Endodermal cell (in vitro differentiated cells): Measurements from ENCODE around the gene PHF12. TPM values are rescaled to one million over a fixed set of nuclear protein-coding genes. Genes with fewer than 3 reads are reported as not detected.

ENCODE experiments used
- DNase-seq: peaks from one replicate; pipeline ENCODE4 v3.0.0-alpha.2; 2017
- H3K27ac ChIP-seq: 2 replicates; pipeline ENCODE4 v1.5.1; 2013; ENCODE audit warnings: mild to moderate bottlenecking, low read depth, low read length, moderate library complexity
- H3K27me3 ChIP-seq: 2 replicates; pipeline ENCODE4 v1.6.1; 2013; ENCODE audit warnings: mild to moderate bottlenecking, low read length, moderate library complexity; ENCODE audit not compliant: insufficient read depth, control insufficient read depth, poor library complexity, severe bottlenecking
- H3K36me3 ChIP-seq: 2 replicates; pipeline ENCODE4 v1.7.0; 2013; ENCODE audit warnings: mild to moderate bottlenecking, low read length, moderate library complexity; ENCODE audit not compliant: control insufficient read depth, insufficient read depth
- H3K4me1 ChIP-seq: one replicate; pipeline ENCODE4 v1.7.0; 2013; ENCODE audit warnings: low read length; ENCODE audit not compliant: control insufficient read depth, insufficient read depth
- H3K4me3 ChIP-seq: 2 replicates; pipeline ENCODE4 v1.5.1; 2013; ENCODE audit warnings: mild to moderate bottlenecking, low read length, moderate library complexity
- H3K9ac ChIP-seq: 2 replicates; pipeline ENCODE4 v1.6.1; 2013; ENCODE audit warnings: mild to moderate bottlenecking, low read length, moderate library complexity; ENCODE audit not compliant: poor library complexity, severe bottlenecking; ENCODE audit errors: extremely low read depth
- H3K9me3 ChIP-seq: 2 replicates; pipeline ENCODE4 v1.6.1; 2013; ENCODE audit warnings: mild to moderate bottlenecking, low read length, moderate library complexity; ENCODE audit not compliant: control insufficient read depth
- H3K27ac Mint-ChIP-seq: 2 replicates; pipeline ENCODE4 v1.8.0; 2020; ENCODE audit warnings: mixed read lengths
- H3K27me3 Mint-ChIP-seq: 2 replicates; pipeline ENCODE4 v1.8.0; 2021; ENCODE audit warnings: mild to moderate bottlenecking, mixed read lengths; ENCODE audit not compliant: insufficient read depth
- H3K36me3 Mint-ChIP-seq: 2 replicates; pipeline ENCODE4 v1.8.0; 2020; ENCODE audit warnings: low read depth, mixed read lengths
- H3K4me1 Mint-ChIP-seq: 2 replicates; pipeline ENCODE4 v1.8.0; 2020; ENCODE audit warnings: mixed read lengths
- H3K4me3 Mint-ChIP-seq: 2 replicates; pipeline ENCODE4 v1.8.0; 2020; ENCODE audit warnings: mild to moderate bottlenecking, moderate library complexity, mixed read lengths
- H3K9me3 Mint-ChIP-seq: 2 replicates; pipeline ENCODE4 v1.8.0; 2020; ENCODE audit warnings: mild to moderate bottlenecking, mixed read lengths
- WGBS, 2 experiments: methylation state at CpG; one replicate each; pipeline versions ENCODE4 v1.1.5 to v1.1.7; 2013; ENCODE audit warnings: missing lambda C conversion rate in 2 of 2, mixed read lengths in 1 of 2; ENCODE audit not compliant: insufficient coverage in 1 of 2, insufficient read length in 1 of 2; 5-methylcytosine and 5-hydroxymethylcytosine counted together
- total RNA-seq, 2 donors: library from RNA; stranded (reverse); fragmentation: NEBNext Ultra II Directional in 1 of 2; extraction: Animal tissue kit (Norgen Biotek cat#: 25700) in 1 of 2; gene quantifications; 2 replicates in 1 of 2; 3 replicates in 1 of 2; pipeline ENCODE4 v1.2.1, GENCODE V29; 2021
- TF ChIP-seq, protein P1 (sequence below): fragments of 200-600 bp; sonication (generic); conservative IDR thresholded peaks from 2 replicates; pipeline ENCODE4 v1.5.0; 2021; ENCODE audit warnings: antibody characterized with exemption, mild to moderate bottlenecking

Gene PHF12
- total RNA-seq, 2 donors from 2014 or later = 60.0 to 61.0 TPM

DNA sequence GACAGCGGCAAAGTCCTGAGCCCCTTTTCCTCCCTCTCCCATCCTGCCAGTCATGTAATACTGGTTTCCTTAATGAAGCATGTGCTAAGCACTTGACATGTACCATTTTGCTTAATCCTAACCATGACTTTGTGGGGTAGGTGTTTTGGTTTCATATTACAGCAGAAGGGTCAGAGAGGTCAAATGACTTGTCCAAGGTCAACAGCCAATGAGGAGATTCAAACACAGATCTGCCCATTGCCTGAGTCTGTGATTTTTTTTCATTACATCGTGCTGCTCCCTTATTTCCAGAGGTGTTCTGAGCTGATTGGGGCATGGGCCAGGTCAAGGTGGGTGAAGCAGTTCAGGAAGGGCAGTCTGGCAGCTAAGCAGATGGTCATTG, 17.6 kb upstream of the PHF12 start:
- H3K27ac Mint-ChIP-seq = no peak overlapping the region
- 44 to 55% methylated on average over 2 of the region's 2 CpGs for WGBS, 2 experiments
- no peaks in the 10 kb centered on the region for H3K9me3 Mint-ChIP-seq
- H3K27ac ChIP-seq = peak overlapping the region; percentile 95
- no peak overlapping the region for H3K9ac ChIP-seq
- H3K27me3 ChIP-seq = no peaks in the 10 kb centered on the region
- H3K36me3 ChIP-seq = no peaks in the 10 kb centered on the region
- TF ChIP-seq, protein P1, sequence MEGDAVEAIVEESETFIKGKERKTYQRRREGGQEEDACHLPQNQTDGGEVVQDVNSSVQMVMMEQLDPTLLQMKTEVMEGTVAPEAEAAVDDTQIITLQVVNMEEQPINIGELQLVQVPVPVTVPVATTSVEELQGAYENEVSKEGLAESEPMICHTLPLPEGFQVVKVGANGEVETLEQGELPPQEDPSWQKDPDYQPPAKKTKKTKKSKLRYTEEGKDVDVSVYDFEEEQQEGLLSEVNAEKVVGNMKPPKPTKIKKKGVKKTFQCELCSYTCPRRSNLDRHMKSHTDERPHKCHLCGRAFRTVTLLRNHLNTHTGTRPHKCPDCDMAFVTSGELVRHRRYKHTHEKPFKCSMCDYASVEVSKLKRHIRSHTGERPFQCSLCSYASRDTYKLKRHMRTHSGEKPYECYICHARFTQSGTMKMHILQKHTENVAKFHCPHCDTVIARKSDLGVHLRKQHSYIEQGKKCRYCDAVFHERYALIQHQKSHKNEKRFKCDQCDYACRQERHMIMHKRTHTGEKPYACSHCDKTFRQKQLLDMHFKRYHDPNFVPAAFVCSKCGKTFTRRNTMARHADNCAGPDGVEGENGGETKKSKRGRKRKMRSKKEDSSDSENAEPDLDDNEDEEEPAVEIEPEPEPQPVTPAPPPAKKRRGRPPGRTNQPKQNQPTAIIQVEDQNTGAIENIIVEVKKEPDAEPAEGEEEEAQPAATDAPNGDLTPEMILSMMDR = no peak
- no peak for DNase-seq
- H3K4me1 Mint-ChIP-seq = peaks cover 28% of the 10 kb centered on the region
- peaks cover 22% of the 10 kb centered on the region for H3K4me1 ChIP-seq
- no peaks in the 10 kb centered on the region for H3K36me3 Mint-ChIP-seq
- no peaks in the 10 kb centered on the region for H3K9me3 ChIP-seq
- H3K4me3 ChIP-seq = no peak overlapping the region
- peaks cover 14% of the 10 kb centered on the region for H3K27me3 Mint-ChIP-seq
- no peak overlapping the region for H3K4me3 Mint-ChIP-seq

DNA sequence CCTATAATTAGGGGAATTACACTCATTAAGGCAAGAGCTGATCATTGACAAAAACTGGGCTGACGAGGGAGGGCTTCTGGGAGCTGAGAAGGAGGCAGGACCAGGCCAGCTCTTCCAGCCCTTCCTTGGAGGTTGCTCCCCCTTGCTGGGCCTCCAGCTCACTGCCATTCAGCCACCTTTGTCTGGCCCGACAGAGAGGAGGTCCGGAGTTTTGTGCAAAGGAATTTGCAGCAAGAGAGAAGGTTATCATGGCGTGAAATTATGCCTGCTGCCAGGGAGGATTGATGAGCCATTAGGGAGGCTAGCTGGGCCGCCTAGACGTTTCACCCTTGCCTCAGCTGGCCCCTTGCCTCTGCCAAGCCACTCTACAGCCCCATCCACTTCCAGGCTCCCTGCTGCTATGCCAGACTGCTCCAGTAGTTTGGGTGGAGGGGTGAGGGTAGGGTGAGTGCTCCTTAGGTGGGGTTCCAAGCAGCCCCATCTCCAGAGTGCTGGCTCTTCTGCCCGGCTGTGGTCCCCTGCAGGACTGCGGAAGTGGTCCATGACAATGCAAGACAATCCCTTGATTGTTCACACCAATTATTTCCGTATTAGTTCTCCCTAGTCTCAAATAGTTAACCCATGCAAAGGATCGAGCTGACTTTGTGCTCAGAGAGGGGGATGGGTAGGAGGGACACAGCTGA, 17.1 kb upstream of the PHF12 start:
- Mint-ChIP-seq H3K27me3 (peaks cover 13% of the 10 kb centered on the region), H3K4me3 (no peak overlapping the region), H3K9me3 (no peaks in the 10 kb centered on the region), H3K27ac (no peak overlapping the region), H3K4me1 (peaks cover 28% of the 10 kb centered on the region), H3K36me3 (no peaks in the 10 kb centered on the region)
- Histone ChIP-seq H3K4me3 (no peak overlapping the region), H3K27ac (peak overlapping the region; percentile 95), H3K4me1 (peaks cover 22% of the 10 kb centered on the region), H3K27me3 (no peaks in the 10 kb centered on the region), H3K9ac (no peak overlapping the region), H3K36me3 (no peaks in the 10 kb centered on the region), H3K9me3 (no peaks in the 10 kb centered on the region)
- TF ChIP-seq, protein P1 = no peak
- peak; percentile 74 for DNase-seq
- 37 to 51% methylated on average over 3 to 10 of the region's 10 CpGs for WGBS, 2 experiments

DNA sequence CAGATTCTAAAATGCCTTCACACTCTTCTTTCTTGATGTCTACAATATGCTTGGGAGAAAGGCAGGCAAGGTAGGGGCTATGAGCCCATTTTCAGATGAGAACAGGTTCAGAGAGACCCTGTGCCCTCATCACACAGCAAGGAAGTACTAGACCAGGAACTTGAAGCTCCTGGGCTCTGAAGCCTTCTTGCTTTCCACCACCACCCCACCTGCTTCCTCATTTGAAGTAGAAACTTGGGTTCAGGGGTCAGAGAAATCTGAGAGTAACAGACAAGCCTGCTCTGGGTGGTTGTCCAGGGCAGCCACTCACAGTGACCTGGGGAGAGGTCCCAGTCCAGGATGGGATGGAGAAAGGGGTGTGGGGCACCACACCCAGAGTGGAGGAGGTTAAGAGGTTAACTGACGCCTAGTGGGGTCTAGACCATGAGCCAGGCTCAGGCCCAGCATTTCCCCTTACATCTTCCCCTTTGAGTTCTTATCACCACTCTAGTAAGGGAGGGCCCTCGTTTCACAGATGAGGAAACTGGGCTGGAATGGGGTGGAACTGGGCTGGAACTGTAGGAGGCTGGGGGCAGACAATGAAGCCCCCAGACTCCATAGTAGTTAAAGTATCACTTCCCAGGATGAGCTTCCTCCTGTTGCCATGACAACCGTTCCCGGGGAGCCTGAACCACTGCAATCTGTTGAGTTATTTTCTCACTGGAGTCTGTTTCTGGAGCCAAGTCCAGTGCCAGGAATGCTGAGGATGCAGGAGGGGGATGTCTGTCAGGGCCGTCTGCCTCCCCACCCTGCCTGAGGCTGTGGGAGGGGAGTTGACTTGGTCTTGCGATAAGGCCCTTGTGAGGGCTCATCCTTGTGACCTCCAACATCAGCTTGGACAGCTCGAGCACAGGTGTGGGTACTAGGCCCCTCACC, 16.2 kb upstream of the PHF12 start:
- H3K4me3 Mint-ChIP-seq = no peak overlapping the region
- Histone ChIP-seq H3K27me3 (no peaks in the 10 kb centered on the region), H3K9ac (no peak overlapping the region), H3K36me3 (no peaks in the 10 kb centered on the region), H3K4me3 (no peak overlapping the region), H3K27ac (peak overlapping the region; percentile 95), H3K9me3 (no peaks in the 10 kb centered on the region), H3K4me1 (peaks cover 22% of the 10 kb centered on the region)
- TF ChIP-seq, protein P1 = no peak
- peaks cover 14% of the 10 kb centered on the region for H3K27me3 Mint-ChIP-seq
- H3K36me3 Mint-ChIP-seq = no peaks in the 10 kb centered on the region
- peaks cover 28% of the 10 kb centered on the region for H3K4me1 Mint-ChIP-seq
- 75 to 90% methylated on average over 2 to 6 of the region's 7 CpGs for WGBS, 2 experiments
- H3K27ac Mint-ChIP-seq = no peak overlapping the region
- H3K9me3 Mint-ChIP-seq = no peaks in the 10 kb centered on the region
- DNase-seq = peak; percentile 74
